Activated CD4-positive, alpha-beta memory T cell treated with anti-CD3 and anti-CD28 coated beads for 36 hours (primary cell): Measurements from ENCODE around the gene BMP2. TPM values are rescaled to one million over a fixed set of nuclear protein-coding genes. Genes with fewer than 3 reads are reported as not detected.

Experiments
- CTCF ChIA-PET: fragments of 350-600 bp; sonication (Branson Sonifier 250); formaldehyde crosslinking; loops from one replicate; lab custom pipeline; 2021; ENCODE audit warnings: antibody characterized with exemption, inconsistent platforms; lab: Charles Lee
- POLR2A ChIA-PET: fragments of 350-600 bp; sonication (Branson Sonifier 250); formaldehyde crosslinking; loops from one replicate; lab custom pipeline; 2021; ENCODE audit warnings: antibody characterized with exemption; lab: Charles Lee
- DNase-seq: peaks from one replicate; pipeline ENCODE4 v3.0.0-alpha.2; 2020
- H3K27ac Mint-ChIP-seq: one replicate; pipeline ENCODE4 v1.8.0; 2021; ENCODE audit warnings: mixed read lengths
- H3K27me3 Mint-ChIP-seq: one replicate; pipeline ENCODE4 v1.8.0; 2021; ENCODE audit warnings: mixed read lengths
- H3K36me3 Mint-ChIP-seq: one replicate; pipeline ENCODE4 v1.8.0; 2021; ENCODE audit warnings: mixed read lengths
- H3K4me1 Mint-ChIP-seq: one replicate; pipeline ENCODE4 v1.8.0; 2021; ENCODE audit warnings: low read depth, mixed read lengths
- H3K4me3 Mint-ChIP-seq: one replicate; pipeline ENCODE4 v1.8.0; 2021; ENCODE audit warnings: mild to moderate bottlenecking, mixed read lengths
- H3K9me3 Mint-ChIP-seq: one replicate; pipeline ENCODE4 v1.8.0; 2021; ENCODE audit warnings: mixed read lengths
- intact Hi-C: fragments of 100-400 bp; cut with micrococcal nuclease; formaldehyde crosslinking; loops from one replicate; pipeline ENCODE4 v1.15.1; 2023
- total RNA-seq, 2 experiments: library from RNA; stranded (reverse); gene quantifications; one replicate each; pipeline ENCODE4 v1.2.3, GENCODE V29; 2021

The BMP2 gene
- not detected for total RNA-seq

DNA sequence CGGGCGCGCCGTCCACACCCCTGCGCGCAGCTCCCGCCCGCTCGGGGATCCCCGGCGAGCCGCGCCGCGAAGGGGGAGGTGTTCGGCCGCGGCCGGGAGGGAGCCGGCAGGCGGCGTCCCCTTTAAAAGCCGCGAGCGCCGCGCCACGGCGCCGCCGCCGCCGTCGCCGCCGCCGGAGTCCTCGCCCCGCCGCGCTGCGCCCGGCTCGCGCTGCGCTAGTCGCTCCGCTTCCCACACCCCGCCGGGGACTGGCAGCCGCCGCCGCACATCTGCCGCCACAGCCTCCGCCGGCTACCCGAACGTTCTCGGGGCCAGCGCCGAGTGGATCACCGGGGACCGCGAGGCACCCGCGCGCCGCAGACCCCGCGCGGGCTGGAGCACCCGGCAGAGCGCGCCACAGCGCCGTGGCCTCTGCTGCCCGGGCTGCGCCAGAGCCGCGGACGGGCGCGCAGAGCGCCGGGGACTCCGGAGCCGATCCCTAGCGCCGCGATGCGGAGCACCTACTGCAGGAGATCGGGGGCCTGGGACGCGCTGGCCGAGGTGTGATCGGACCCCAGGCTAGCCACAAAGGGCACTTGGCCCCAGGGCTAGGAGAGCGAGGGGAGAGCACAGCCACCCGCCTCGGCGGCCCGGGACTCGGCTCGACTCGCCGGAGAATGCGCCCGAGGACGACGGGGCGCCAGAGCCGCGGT, at the start of gene BMP2:
Gene BMP2, plus strand, starts transcription at position 151 of the 692 bp plus-strand sequence. CDS start 2,441 bp downstream, outside the sequence.
- ChIA-PET CTCF (interaction anchor here (1.0 kb wide), 1 partner anchor 14 kb away, joined by 3 read pairs; no protein-coding TSS in a partner anchor), POLR2A (no interaction called here)
- intact Hi-C loops: loop anchor here (5.0 to 10.0 kb wide), 3 partner anchors 327 to 1160 kb away; no protein-coding TSS in a partner anchor
- Mint-ChIP-seq H3K4me1 (peaks cover 3% of the 10 kb centered on the region), H3K36me3 (no peaks in the 10 kb centered on the region), H3K27ac (no peak within 1 kb of the TSS), H3K4me3 (no peak within 1 kb of the TSS), H3K27me3 (peaks cover 52% of the 10 kb centered on the region), H3K9me3 (no peaks in the 10 kb centered on the region)
- DNase-seq: no peak

DNA sequence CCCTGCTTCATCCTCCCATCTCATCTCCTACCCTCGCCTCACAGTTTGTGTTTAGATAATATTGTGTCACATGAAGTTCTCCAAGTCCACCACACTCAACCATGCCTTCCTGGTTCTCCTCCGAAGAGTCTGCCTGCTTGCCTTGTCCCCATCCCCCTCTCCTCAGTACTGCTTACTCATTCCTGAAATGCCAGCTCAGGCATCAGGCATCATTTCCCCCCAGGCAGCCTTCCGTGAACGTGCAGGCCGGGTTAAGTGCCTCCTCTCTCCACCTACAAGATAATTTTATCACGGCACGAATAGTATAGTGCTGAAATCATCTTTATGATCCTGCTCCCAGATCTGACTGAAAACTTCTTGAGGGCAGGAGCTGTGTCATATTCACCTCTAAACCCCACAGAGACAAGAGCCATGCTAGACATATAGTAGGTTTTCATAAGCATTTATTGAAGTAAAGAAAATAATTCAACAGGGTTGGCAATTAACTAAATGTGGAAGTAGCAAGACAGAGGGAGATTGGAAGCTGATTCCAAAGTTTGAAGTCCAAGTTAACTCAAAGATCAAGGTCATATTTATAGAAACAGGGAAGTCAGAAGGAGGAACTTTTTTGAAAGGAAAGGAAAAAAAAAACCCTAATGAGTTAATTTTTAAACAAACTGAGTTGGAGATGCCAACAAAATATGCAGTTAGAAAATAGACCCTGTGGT, 48.7 kb upstream of the BMP2 start:
- ChIA-PET CTCF (no interaction called here), POLR2A (no interaction called here)
- Mint-ChIP-seq H3K4me1 (no peaks in the 10 kb centered on the region), H3K9me3 (peaks cover 2% of the 10 kb centered on the region), H3K36me3 (no peaks in the 10 kb centered on the region), H3K4me3 (no peak overlapping the region), H3K27ac (no peak overlapping the region), H3K27me3 (no peaks in the 10 kb centered on the region)
- DNase-seq: no peak
- intact Hi-C loops: no loop called here

- no peak overlapping the region for H3K27ac Mint-ChIP-seq
- peaks cover 3% of the 10 kb centered on the region for H3K9me3 Mint-ChIP-seq
- intact Hi-C loops: no loop called here
- no peak for DNase-seq
- no peaks in the 10 kb centered on the region for H3K27me3 Mint-ChIP-seq
- H3K36me3 Mint-ChIP-seq: no peaks in the 10 kb centered on the region
- ChIA-PET POLR2A (no interaction called here), CTCF (no interaction called here)
- H3K4me1 Mint-ChIP-seq: no peaks in the 10 kb centered on the region
- H3K4me3 Mint-ChIP-seq: no peak overlapping the region
Measured at GRCh38 chr20:6719369-6719721, 48.1 kb upstream of the BMP2 start.

- Mint-ChIP-seq H3K36me3 (no peaks in the 10 kb centered on the region), H3K27me3 (no peaks in the 10 kb centered on the region), H3K27ac (no peak overlapping the region), H3K4me3 (no peak overlapping the region), H3K9me3 (peaks cover 8% of the 10 kb centered on the region), H3K4me1 (no peaks in the 10 kb centered on the region)
- CTCF ChIA-PET: no interaction called here
- intact Hi-C loops: no loop called here
- POLR2A ChIA-PET: no interaction called here
- DNase-seq: no peak
Measured at GRCh38 chr20:6726761-6727160, 40.7 kb upstream of the BMP2 start.

DNA sequence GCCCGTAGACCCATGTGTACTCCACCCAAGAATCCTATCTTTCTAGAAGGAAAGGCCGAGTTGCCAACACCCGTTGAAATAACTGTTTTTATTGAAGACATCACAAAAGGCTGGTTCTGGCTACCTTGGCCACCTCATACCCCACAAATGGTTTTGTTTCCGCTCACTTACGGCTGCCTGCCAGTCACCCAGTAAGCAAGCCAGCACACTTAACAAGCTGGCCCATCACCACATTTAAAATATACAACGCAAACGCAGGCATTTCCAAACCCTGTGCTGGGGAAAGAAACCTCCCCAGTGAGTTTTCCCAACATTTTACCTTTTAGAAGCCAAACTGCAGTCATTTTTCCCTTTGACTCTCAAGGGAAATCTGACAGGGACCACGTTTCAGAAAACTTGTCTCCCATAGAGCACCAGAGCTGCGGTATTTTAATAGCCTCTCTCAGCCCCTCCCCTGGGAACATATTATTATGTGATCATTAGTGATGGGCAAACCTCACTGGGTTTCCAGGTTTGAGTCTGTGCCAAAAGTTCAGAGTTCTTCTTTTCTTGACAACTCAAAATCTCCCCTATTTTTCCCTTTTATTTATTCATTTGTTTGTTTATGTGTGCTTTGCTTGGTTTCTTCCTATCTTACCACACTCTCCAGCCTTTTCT, 36.7 kb upstream of the BMP2 start:
- no peak for DNase-seq
- Mint-ChIP-seq H3K9me3 (peaks cover 5% of the 10 kb centered on the region), H3K27ac (no peak overlapping the region), H3K36me3 (no peaks in the 10 kb centered on the region), H3K27me3 (no peaks in the 10 kb centered on the region), H3K4me3 (no peak overlapping the region), H3K4me1 (no peaks in the 10 kb centered on the region)
- POLR2A ChIA-PET: no interaction called here
- CTCF ChIA-PET: no interaction called here
- intact Hi-C loops: no loop called here

DNA sequence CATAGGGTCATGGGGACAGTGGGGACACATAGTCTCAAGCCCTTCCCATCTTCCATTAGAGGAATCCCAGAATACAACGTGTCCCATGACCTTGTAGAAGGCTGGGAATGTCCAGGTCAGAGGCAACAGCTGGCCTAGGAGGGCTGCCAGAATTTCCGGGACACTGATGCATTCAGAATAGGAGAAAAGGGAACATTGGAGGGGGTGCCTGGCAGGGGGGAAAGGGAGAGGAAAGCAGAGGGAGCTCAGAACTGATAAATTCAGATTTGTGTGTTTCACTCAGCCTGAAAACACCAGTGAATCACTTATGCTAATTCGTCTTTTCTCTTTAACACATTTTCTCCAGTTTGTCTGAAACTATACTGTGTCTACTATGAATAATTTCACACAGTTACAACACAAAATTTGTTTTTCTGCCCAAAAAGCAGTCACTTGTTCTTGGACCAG, 35.5 kb upstream of the BMP2 start:
- Mint-ChIP-seq H3K27me3 (no peaks in the 10 kb centered on the region), H3K4me3 (no peak overlapping the region), H3K36me3 (no peaks in the 10 kb centered on the region), H3K27ac (no peak overlapping the region), H3K4me1 (no peaks in the 10 kb centered on the region), H3K9me3 (peaks cover 2% of the 10 kb centered on the region)
- ChIA-PET POLR2A (no interaction called here), CTCF (no interaction called here)
- intact Hi-C loops: no loop called here
- DNase-seq: no peak

- CTCF ChIA-PET: no interaction called here
- Mint-ChIP-seq H3K27me3 (no peaks in the 10 kb centered on the region), H3K9me3 (peaks cover 2% of the 10 kb centered on the region), H3K4me1 (no peaks in the 10 kb centered on the region), H3K36me3 (no peaks in the 10 kb centered on the region), H3K27ac (no peak overlapping the region), H3K4me3 (no peak overlapping the region)
- intact Hi-C loops: no loop called here
- POLR2A ChIA-PET: no interaction called here
- no peak for DNase-seq
Measured at GRCh38 chr20:6732851-6733250, 34.6 kb upstream of the BMP2 start.

- Mint-ChIP-seq H3K4me1 (no peaks in the 10 kb centered on the region), H3K27ac (no peak overlapping the region), H3K9me3 (peaks cover 2% of the 10 kb centered on the region), H3K4me3 (no peak overlapping the region), H3K27me3 (no peaks in the 10 kb centered on the region), H3K36me3 (no peaks in the 10 kb centered on the region)
- ChIA-PET CTCF (no interaction called here), POLR2A (no interaction called here)
- no peak for DNase-seq
- intact Hi-C loops: no loop called here
Measured at GRCh38 chr20:6733965-6734364, 33.5 kb upstream of the BMP2 start.

GRCh38 chr20:6735942-6736845, 31.3 kb upstream of the BMP2 start:
- Mint-ChIP-seq H3K27me3 (no peaks in the 10 kb centered on the region), H3K4me3 (no peak overlapping the region), H3K4me1 (no peaks in the 10 kb centered on the region), H3K9me3 (peaks cover 2% of the 10 kb centered on the region), H3K36me3 (no peaks in the 10 kb centered on the region), H3K27ac (no peak overlapping the region)
- intact Hi-C loops: no loop called here
- ChIA-PET POLR2A (interaction anchor here (0.6 kb wide), 1 partner anchor 121 kb away, joined by 3 read pairs; no protein-coding TSS in a partner anchor), CTCF (no interaction called here)
- no peak for DNase-seq

GRCh38 chr20:6739406-6739805, 28.1 kb upstream of the BMP2 start:
- DNase-seq: no peak
- no peaks in the 10 kb centered on the region for H3K9me3 Mint-ChIP-seq
- H3K36me3 Mint-ChIP-seq: no peaks in the 10 kb centered on the region
- ChIA-PET POLR2A (no interaction called here), CTCF (no interaction called here)
- no peaks in the 10 kb centered on the region for H3K4me1 Mint-ChIP-seq
- no peak overlapping the region for H3K4me3 Mint-ChIP-seq
- H3K27me3 Mint-ChIP-seq: no peaks in the 10 kb centered on the region
- intact Hi-C loops: no loop called here
- H3K27ac Mint-ChIP-seq: no peak overlapping the region

GRCh38 chr20:6740096-6740495, 27.4 kb upstream of the BMP2 start:
- Mint-ChIP-seq H3K4me3 (no peak overlapping the region), H3K27ac (no peak overlapping the region), H3K36me3 (no peaks in the 10 kb centered on the region), H3K4me1 (no peaks in the 10 kb centered on the region), H3K9me3 (peaks cover 2% of the 10 kb centered on the region), H3K27me3 (no peaks in the 10 kb centered on the region)
- CTCF ChIA-PET: interaction anchor here (0.6 kb wide), 1 partner anchor 35 kb away, joined by 3 read pairs; no protein-coding TSS in a partner anchor
- intact Hi-C loops: no loop called here
- POLR2A ChIA-PET: no interaction called here
- DNase-seq: no peak

GRCh38 chr20:6744180-6744579, 23.3 kb upstream of the BMP2 start:
- Mint-ChIP-seq H3K4me3 (no peak overlapping the region), H3K27ac (no peak overlapping the region), H3K36me3 (no peaks in the 10 kb centered on the region), H3K9me3 (peaks cover 8% of the 10 kb centered on the region), H3K4me1 (no peaks in the 10 kb centered on the region), H3K27me3 (no peaks in the 10 kb centered on the region)
- ChIA-PET POLR2A (no interaction called here), CTCF (no interaction called here)
- no peak for DNase-seq
- intact Hi-C loops: no loop called here
